Activated T-cell treated with anti-CD3 and anti-CD28 coated beads, Interleukin-2, amount 50 U/mL, for 24 hours (primary cell): ENCODE data around the gene PPP2R2C.

Experiments used
- DNase-seq: peaks from one replicate; pipeline ENCODE4 v3.0.0-alpha.2; 2020
- H3K27ac Mint-ChIP-seq: 2 replicates; pipeline ENCODE4 v1.8.0; 2020; ENCODE audit warnings: mild to moderate bottlenecking, mixed read lengths
- H3K27me3 Mint-ChIP-seq: 2 replicates; pipeline ENCODE4 v1.8.0; 2020; ENCODE audit warnings: mixed read lengths
- H3K36me3 Mint-ChIP-seq: 2 replicates; pipeline ENCODE4 v1.8.0; 2020; ENCODE audit warnings: low read depth, mixed read lengths
- H3K4me1 Mint-ChIP-seq: 2 replicates; pipeline ENCODE4 v1.8.0; 2020; ENCODE audit warnings: low read depth, mixed read lengths
- H3K4me3 Mint-ChIP-seq: 2 replicates; pipeline ENCODE4 v1.8.0; 2020; ENCODE audit warnings: mild to moderate bottlenecking, moderate library complexity, mixed read lengths
- H3K9me3 Mint-ChIP-seq: 2 replicates; pipeline ENCODE4 v1.8.0; 2020; ENCODE audit warnings: mixed read lengths

PPP2R2C gene

GRCh38 chr4:6318206-6318605 lies 154.2 kb downstream of the PPP2R2C start:
- H3K36me3 Mint-ChIP-seq, result no peaks in the 10 kb centered on the region
- no peak overlapping the region for H3K4me3 Mint-ChIP-seq
- no peak overlapping the region for H3K27ac Mint-ChIP-seq
- peaks cover 55% of the 10 kb centered on the region for H3K27me3 Mint-ChIP-seq
- H3K4me1 Mint-ChIP-seq, result no peaks in the 10 kb centered on the region
- no peaks in the 10 kb centered on the region for H3K9me3 Mint-ChIP-seq
- no peak for DNase-seq

- H3K4me1 Mint-ChIP-seq, result no peaks in the 10 kb centered on the region
- H3K4me3 Mint-ChIP-seq, result no peak overlapping the region
- peaks cover 46% of the 10 kb centered on the region for H3K27me3 Mint-ChIP-seq
- no peaks in the 10 kb centered on the region for H3K9me3 Mint-ChIP-seq
- no peaks in the 10 kb centered on the region for H3K36me3 Mint-ChIP-seq
- H3K27ac Mint-ChIP-seq, result no peak overlapping the region
- DNase-seq, result no peak
These were observed 155.9 kb downstream of the PPP2R2C start for GRCh38 chr4:6316461-6317003.

GRCh38 chr4:6313216-6313615 lies 159.2 kb downstream of the PPP2R2C start:
- Mint-ChIP-seq H3K9me3 (peaks cover 4% of the 10 kb centered on the region), H3K36me3 (no peaks in the 10 kb centered on the region), H3K4me1 (peaks cover 12% of the 10 kb centered on the region), H3K4me3 (no peak overlapping the region), H3K27ac (no peak overlapping the region), H3K27me3 (peaks cover 53% of the 10 kb centered on the region)
- no peak for DNase-seq

GRCh38 chr4:6309777-6310176 lies 162.6 kb downstream of the PPP2R2C start:
- H3K27ac Mint-ChIP-seq, result no peak overlapping the region
- H3K36me3 Mint-ChIP-seq, result no peaks in the 10 kb centered on the region
- H3K9me3 Mint-ChIP-seq, result peaks cover 4% of the 10 kb centered on the region
- no peak for DNase-seq
- H3K4me3 Mint-ChIP-seq, result peak overlapping the region; percentile 55
- H3K27me3 Mint-ChIP-seq, result peaks cover 64% of the 10 kb centered on the region
- peaks cover 12% of the 10 kb centered on the region for H3K4me1 Mint-ChIP-seq

- DNase-seq, result peak; percentile 68
- no peak overlapping the region for H3K27ac Mint-ChIP-seq
- H3K9me3 Mint-ChIP-seq, result peaks cover 4% of the 10 kb centered on the region
- peaks cover 12% of the 10 kb centered on the region for H3K4me1 Mint-ChIP-seq
- peak overlapping the region; percentile 55 for H3K4me3 Mint-ChIP-seq
- peaks cover 61% of the 10 kb centered on the region for H3K27me3 Mint-ChIP-seq
- no peaks in the 10 kb centered on the region for H3K36me3 Mint-ChIP-seq
These were observed 163.3 kb downstream of the PPP2R2C start for GRCh38 chr4:6308899-6309643.

- Mint-ChIP-seq H3K4me3 (no peak overlapping the region), H3K27me3 (peaks cover 57% of the 10 kb centered on the region), H3K4me1 (peaks cover 12% of the 10 kb centered on the region), H3K27ac (no peak overlapping the region), H3K9me3 (peaks cover 4% of the 10 kb centered on the region), H3K36me3 (no peaks in the 10 kb centered on the region)
- DNase-seq, result no peak
These were observed 164.5 kb downstream of the PPP2R2C start for GRCh38 chr4:6307891-6308290.

GRCh38 chr4:6307230-6307629 lies 165.2 kb downstream of the PPP2R2C start:
- no peak overlapping the region for H3K4me3 Mint-ChIP-seq

GRCh38 chr4:6306299-6306698 lies 166.1 kb downstream of the PPP2R2C start:
- peaks cover 4% of the 10 kb centered on the region for H3K9me3 Mint-ChIP-seq
- H3K4me1 Mint-ChIP-seq, result peaks cover 12% of the 10 kb centered on the region
- H3K27ac Mint-ChIP-seq, result no peak overlapping the region
- no peak for DNase-seq
- H3K4me3 Mint-ChIP-seq, result no peak overlapping the region
- H3K27me3 Mint-ChIP-seq, result peaks cover 48% of the 10 kb centered on the region
- H3K36me3 Mint-ChIP-seq, result peaks cover 15% of the 10 kb centered on the region

More at GRCh38 chr4:6307230-6307629, 165.2 kb downstream of the PPP2R2C start:
- Mint-ChIP-seq H3K27me3 (peaks cover 51% of the 10 kb centered on the region), H3K4me1 (peaks cover 12% of the 10 kb centered on the region), H3K27ac (no peak overlapping the region), H3K9me3 (peaks cover 4% of the 10 kb centered on the region), H3K36me3 (peaks cover 6% of the 10 kb centered on the region)
- DNase-seq, result no peak

- H3K4me1 Mint-ChIP-seq, result peaks cover 5% of the 10 kb centered on the region
- H3K9me3 Mint-ChIP-seq, result peaks cover 4% of the 10 kb centered on the region
These were observed 168.5 kb downstream of the PPP2R2C start for GRCh38 chr4:6303943-6304342.

GRCh38 chr4:6302869-6303268 lies 169.5 kb downstream of the PPP2R2C start:
- no peak for DNase-seq
- H3K4me3 Mint-ChIP-seq, result no peak overlapping the region
- H3K27ac Mint-ChIP-seq, result no peak overlapping the region
- peaks cover 23% of the 10 kb centered on the region for H3K36me3 Mint-ChIP-seq
- H3K27me3 Mint-ChIP-seq, result peaks cover 20% of the 10 kb centered on the region
- no peaks in the 10 kb centered on the region for H3K9me3 Mint-ChIP-seq
- no peaks in the 10 kb centered on the region for H3K4me1 Mint-ChIP-seq

More at GRCh38 chr4:6303943-6304342, 168.5 kb downstream of the PPP2R2C start:
- Mint-ChIP-seq H3K36me3 (peaks cover 23% of the 10 kb centered on the region), H3K4me3 (no peak overlapping the region), H3K27ac (no peak overlapping the region), H3K27me3 (peaks cover 29% of the 10 kb centered on the region)
- no peak for DNase-seq

- no peak for DNase-seq
- Mint-ChIP-seq H3K27ac (no peak overlapping the region), H3K9me3 (no peaks in the 10 kb centered on the region), H3K36me3 (peaks cover 23% of the 10 kb centered on the region), H3K4me1 (no peaks in the 10 kb centered on the region), H3K4me3 (no peak overlapping the region), H3K27me3 (peaks cover 10% of the 10 kb centered on the region)
These were observed 170.5 kb downstream of the PPP2R2C start for GRCh38 chr4:6301732-6302442.

- Mint-ChIP-seq H3K9me3 (no peaks in the 10 kb centered on the region), H3K4me1 (no peaks in the 10 kb centered on the region), H3K4me3 (no peak overlapping the region), H3K27ac (no peak overlapping the region), H3K27me3 (peaks cover 3% of the 10 kb centered on the region), H3K36me3 (peaks cover 23% of the 10 kb centered on the region)
- no peak for DNase-seq
These were observed 171.2 kb downstream of the PPP2R2C start for GRCh38 chr4:6301051-6301731.

- H3K9me3 Mint-ChIP-seq, result no peaks in the 10 kb centered on the region
- H3K4me1 Mint-ChIP-seq, result no peaks in the 10 kb centered on the region
- no peak for DNase-seq
- H3K36me3 Mint-ChIP-seq, result peaks cover 25% of the 10 kb centered on the region
- no peak overlapping the region for H3K4me3 Mint-ChIP-seq
- no peaks in the 10 kb centered on the region for H3K27me3 Mint-ChIP-seq
- H3K27ac Mint-ChIP-seq, result no peak overlapping the region
These were observed 172.1 kb downstream of the PPP2R2C start for GRCh38 chr4:6300359-6300758.

- peaks cover 29% of the 10 kb centered on the region for H3K36me3 Mint-ChIP-seq
- no peaks in the 10 kb centered on the region for H3K27me3 Mint-ChIP-seq
- H3K4me1 Mint-ChIP-seq, result no peaks in the 10 kb centered on the region
- no peak for DNase-seq
- no peak overlapping the region for H3K27ac Mint-ChIP-seq
- H3K9me3 Mint-ChIP-seq, result no peaks in the 10 kb centered on the region
- H3K4me3 Mint-ChIP-seq, result no peak overlapping the region
These were observed 172.5 kb downstream of the PPP2R2C start for GRCh38 chr4:6299875-6300274.
